ENCODE results near the gene RNU6-1.

Gene RNU6-1

DNA sequence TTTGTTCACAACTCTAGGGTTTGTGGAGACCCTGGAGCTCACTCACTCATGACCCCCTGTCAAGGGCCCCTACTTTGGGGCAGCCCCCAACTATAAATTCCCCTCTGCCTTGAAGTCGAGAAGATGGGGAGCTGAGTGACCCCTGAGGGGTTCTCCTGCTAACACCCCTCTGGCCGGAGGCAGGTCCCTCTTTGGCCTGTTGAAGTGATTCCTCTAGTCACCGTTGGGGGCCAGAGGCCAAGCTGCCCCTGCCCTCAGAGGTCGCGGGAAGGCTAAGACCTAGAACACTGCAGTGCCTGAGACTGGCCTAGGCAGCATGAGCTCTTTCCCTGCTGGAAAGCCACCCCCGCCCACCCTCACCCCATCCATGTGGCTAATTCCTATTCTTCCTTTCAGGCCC is 30.0 kb downstream of the RNU6-1 start:
- no peak for ATAC-seq
- TF ChIP-seq, protein P1, sequence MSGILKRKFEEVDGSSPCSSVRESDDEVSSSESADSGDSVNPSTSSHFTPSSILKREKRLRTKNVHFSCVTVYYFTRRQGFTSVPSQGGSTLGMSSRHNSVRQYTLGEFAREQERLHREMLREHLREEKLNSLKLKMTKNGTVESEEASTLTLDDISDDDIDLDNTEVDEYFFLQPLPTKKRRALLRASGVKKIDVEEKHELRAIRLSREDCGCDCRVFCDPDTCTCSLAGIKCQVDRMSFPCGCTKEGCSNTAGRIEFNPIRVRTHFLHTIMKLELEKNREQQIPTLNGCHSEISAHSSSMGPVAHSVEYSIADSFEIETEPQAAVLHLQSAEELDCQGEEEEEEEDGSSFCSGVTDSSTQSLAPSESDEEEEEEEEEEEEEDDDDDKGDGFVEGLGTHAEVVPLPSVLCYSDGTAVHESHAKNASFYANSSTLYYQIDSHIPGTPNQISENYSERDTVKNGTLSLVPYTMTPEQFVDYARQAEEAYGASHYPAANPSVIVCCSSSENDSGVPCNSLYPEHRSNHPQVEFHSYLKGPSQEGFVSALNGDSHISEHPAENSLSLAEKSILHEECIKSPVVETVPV (CRISPR knock-in tag; IDR thresholded peaks at IDR 0.05) = no peak

- ATAC-seq = no peak
- no peak for TF ChIP-seq ESRRG (CRISPR knock-in tag; IDR thresholded peaks at IDR 0.05)
- no peak for TF ChIP-seq RARB (CRISPR knock-in tag; IDR thresholded peaks at IDR 0.05)
- TF ChIP-seq, protein P1 (CRISPR knock-in tag; IDR thresholded peaks at IDR 0.05) = no peak
- no peak for TF ChIP-seq SNAI2 (CRISPR knock-in tag; IDR thresholded peaks at IDR 0.05)
- no peak for TF ChIP-seq ZNF8 (CRISPR knock-in tag; IDR thresholded peaks at IDR 0.05)
- no peak for TF ChIP-seq GLIS3 (CRISPR knock-in tag; IDR thresholded peaks at IDR 0.05)
- no peak for TF ChIP-seq PATZ1 (CRISPR knock-in tag; IDR thresholded peaks at IDR 0.05; ENCODE audit: borderline replicate concordance)
- no peak for TF ChIP-seq POU6F1 (CRISPR knock-in tag; IDR thresholded peaks at IDR 0.05; ENCODE audit: borderline replicate concordance, low read depth)
- TF ChIP-seq ZFP3 (CRISPR knock-in tag; IDR thresholded peaks at IDR 0.05) = no peak
- no peak for TF ChIP-seq OSR1 (CRISPR knock-in tag; IDR thresholded peaks at IDR 0.05)
- no peak for TF ChIP-seq TCF4 (CRISPR knock-in tag; IDR thresholded peaks at IDR 0.05; ENCODE audit: borderline replicate concordance)
- TF ChIP-seq PPARA (CRISPR knock-in tag; IDR thresholded peaks at IDR 0.05; ENCODE audit: borderline replicate concordance) = no peak
These were observed 30.4 kb downstream of the RNU6-1 start for GRCh38 chr15:67809441-67809840.

DNA sequence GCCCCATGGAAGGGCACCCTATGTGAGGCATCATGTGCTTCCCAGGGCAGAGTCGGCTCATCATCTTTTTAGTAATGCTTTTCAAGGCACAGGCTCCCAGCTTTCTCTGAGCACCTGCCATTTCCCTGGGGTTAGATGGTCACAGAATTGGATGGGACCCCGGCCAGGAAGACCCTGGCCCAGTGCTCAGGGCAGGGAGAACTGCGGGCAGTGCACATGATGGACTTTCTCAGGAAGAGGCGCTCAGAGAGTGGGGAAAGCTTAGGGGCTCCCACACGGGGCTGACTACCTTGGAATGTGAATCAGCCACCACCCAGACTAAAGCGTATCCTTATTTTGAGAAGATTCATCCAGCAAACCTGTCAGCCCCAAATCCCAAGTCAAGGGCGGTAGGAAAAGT is 31.0 kb downstream of the RNU6-1 start:
- TF ChIP-seq, protein P2, sequence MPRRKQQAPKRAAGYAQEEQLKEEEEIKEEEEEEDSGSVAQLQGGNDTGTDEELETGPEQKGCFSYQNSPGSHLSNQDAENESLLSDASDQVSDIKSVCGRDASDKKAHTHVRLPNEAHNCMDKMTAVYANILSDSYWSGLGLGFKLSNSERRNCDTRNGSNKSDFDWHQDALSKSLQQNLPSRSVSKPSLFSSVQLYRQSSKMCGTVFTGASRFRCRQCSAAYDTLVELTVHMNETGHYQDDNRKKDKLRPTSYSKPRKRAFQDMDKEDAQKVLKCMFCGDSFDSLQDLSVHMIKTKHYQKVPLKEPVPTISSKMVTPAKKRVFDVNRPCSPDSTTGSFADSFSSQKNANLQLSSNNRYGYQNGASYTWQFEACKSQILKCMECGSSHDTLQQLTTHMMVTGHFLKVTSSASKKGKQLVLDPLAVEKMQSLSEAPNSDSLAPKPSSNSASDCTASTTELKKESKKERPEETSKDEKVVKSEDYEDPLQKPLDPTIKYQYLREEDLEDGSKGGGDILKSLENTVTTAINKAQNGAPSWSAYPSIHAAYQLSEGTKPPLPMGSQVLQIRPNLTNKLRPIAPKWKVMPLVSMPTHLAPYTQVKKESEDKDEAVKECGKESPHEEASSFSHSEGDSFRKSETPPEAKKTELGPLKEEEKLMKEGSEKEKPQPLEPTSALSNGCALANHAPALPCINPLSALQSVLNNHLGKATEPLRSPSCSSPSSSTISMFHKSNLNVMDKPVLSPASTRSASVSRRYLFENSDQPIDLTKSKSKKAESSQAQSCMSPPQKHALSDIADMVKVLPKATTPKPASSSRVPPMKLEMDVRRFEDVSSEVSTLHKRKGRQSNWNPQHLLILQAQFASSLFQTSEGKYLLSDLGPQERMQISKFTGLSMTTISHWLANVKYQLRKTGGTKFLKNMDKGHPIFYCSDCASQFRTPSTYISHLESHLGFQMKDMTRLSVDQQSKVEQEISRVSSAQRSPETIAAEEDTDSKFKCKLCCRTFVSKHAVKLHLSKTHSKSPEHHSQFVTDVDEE (CRISPR knock-in tag; IDR thresholded peaks at IDR 0.05) = no peak
- TF ChIP-seq CSDC2 (CRISPR knock-in tag; IDR thresholded peaks at IDR 0.05) (no peak), PPARA (CRISPR knock-in tag; IDR thresholded peaks at IDR 0.05; ENCODE audit: borderline replicate concordance) (no peak), ZC3H10 (CRISPR knock-in tag; IDR thresholded peaks at IDR 0.05) (no peak), ZFP3 (CRISPR knock-in tag; IDR thresholded peaks at IDR 0.05) (no peak)
- TF ChIP-seq, protein P1 (CRISPR knock-in tag; IDR thresholded peaks at IDR 0.05) = no peak
- no peak for ATAC-seq

DNA sequence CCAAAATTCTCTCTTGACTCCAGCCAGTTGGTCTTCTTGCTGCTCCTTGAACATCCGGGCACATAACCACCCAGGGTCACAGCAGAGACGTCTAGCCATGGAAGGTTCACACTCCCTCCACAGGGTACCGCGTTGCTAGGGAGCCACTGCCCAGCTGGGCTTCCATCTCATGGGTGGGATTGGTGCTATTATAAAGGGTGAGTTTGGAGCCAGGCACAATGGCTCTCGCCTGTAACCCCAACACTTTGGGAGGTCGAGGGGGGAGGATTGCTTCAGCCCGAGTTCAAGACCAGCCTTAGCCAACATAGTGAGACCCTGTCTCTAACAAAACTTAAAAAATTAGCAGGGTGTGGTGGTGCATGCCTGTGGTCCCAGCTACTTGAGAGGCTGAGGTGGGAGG is 32.0 kb downstream of the RNU6-1 start:
- TF ChIP-seq CREB5 (CRISPR knock-in tag; IDR thresholded peaks at IDR 0.05; ENCODE audit: low read depth) = no peak
- ATAC-seq = no peak
